Measurements from ENCODE around the gene CTNND2. TPM values are rescaled to one million over a fixed set of nuclear protein-coding genes. Genes with fewer than 3 reads are reported as not detected.

The CTNND2 gene
- total RNA-seq, 4 donors from 2014 or later: 0.04 TPM; not detected in 3

- Histone ChIP-seq H3K4me1 (no peaks in the 10 kb centered on the region), H3K27ac (no peak overlapping the region), H3K27me3 (no peaks in the 10 kb centered on the region), H3K9me3 (no peaks in the 10 kb centered on the region), H3K4me3 (no peak overlapping the region), H3K36me3 (no peaks in the 10 kb centered on the region)
- in situ Hi-C loops (cut with MboI; ENCODE audit: low sequenced_read_pairs in 4 of 4) (no loop called here), intact Hi-C loops (cut with DNase I; ENCODE audit: low total_unique reads) (no loop called here)
- DNase-seq (no peak), ATAC-seq (no peak)
- no peak for TF ChIP-seq CTCF (IDR thresholded peaks at IDR 0.05 in 4 of 5, conservative IDR thresholded peaks at IDR 0.05 in 1 of 5)
- no peak for TF ChIP-seq POLR2A (IDR thresholded peaks at IDR 0.05)
Measured at GRCh38 chr5:11357928-11358327, 546.3 kb downstream of the CTNND2 start.

- intact Hi-C loops (cut with DNase I; ENCODE audit: low total_unique reads): no loop called here
- in situ Hi-C loops (cut with MboI; ENCODE audit: low sequenced_read_pairs in 4 of 4): no loop called here
- H3K36me3 ChIP-seq: no peaks in the 10 kb centered on the region
- no peaks in the 10 kb centered on the region for H3K4me1 ChIP-seq
- no peak for TF ChIP-seq POLR2A (IDR thresholded peaks at IDR 0.05)
- no peak for TF ChIP-seq CTCF (IDR thresholded peaks at IDR 0.05 in 4 of 5, conservative IDR thresholded peaks at IDR 0.05 in 1 of 5)
- no peaks in the 10 kb centered on the region for H3K9me3 ChIP-seq
- no peak overlapping the region for H3K4me3 ChIP-seq
- no peaks in the 10 kb centered on the region for H3K27me3 ChIP-seq
- no peak for ATAC-seq
- H3K27ac ChIP-seq: no peak overlapping the region
- DNase-seq: no peak
Measured at GRCh38 chr5:11355491-11355890, 548.8 kb downstream of the CTNND2 start.

GRCh38 chr5:11346336-11346735 lies 557.9 kb downstream of the CTNND2 start:
- intact Hi-C loops (cut with DNase I; ENCODE audit: low total_unique reads): no loop called here
- no peaks in the 10 kb centered on the region for H3K4me1 ChIP-seq
- ATAC-seq: no peak

GRCh38 chr5:11335881-11336760 lies 568.1 kb downstream of the CTNND2 start:
- intact Hi-C loops (cut with DNase I; ENCODE audit: low total_unique reads) (no loop called here), in situ Hi-C loops (cut with MboI; ENCODE audit: low sequenced_read_pairs in 4 of 4) (no loop called here)
- Histone ChIP-seq H3K4me3 (no peak overlapping the region), H3K27ac (no peak overlapping the region), H3K27me3 (no peaks in the 10 kb centered on the region), H3K4me1 (no peaks in the 10 kb centered on the region), H3K36me3 (no peaks in the 10 kb centered on the region), H3K9me3 (no peaks in the 10 kb centered on the region)
- ATAC-seq: no peak
- no peak for TF ChIP-seq POLR2A (IDR thresholded peaks at IDR 0.05)
- TF ChIP-seq CTCF (IDR thresholded peaks at IDR 0.05 in 4 of 5, conservative IDR thresholded peaks at IDR 0.05 in 1 of 5): no peak
- DNase-seq: no peak

More at GRCh38 chr5:11346336-11346735, 557.9 kb downstream of the CTNND2 start:
- Histone ChIP-seq H3K27ac (no peak overlapping the region), H3K9me3 (no peaks in the 10 kb centered on the region), H3K27me3 (no peaks in the 10 kb centered on the region), H3K36me3 (no peaks in the 10 kb centered on the region), H3K4me3 (no peak overlapping the region)
- no peak for TF ChIP-seq CTCF (IDR thresholded peaks at IDR 0.05 in 4 of 5, conservative IDR thresholded peaks at IDR 0.05 in 1 of 5)
- TF ChIP-seq POLR2A (IDR thresholded peaks at IDR 0.05): no peak
- DNase-seq: no peak
- in situ Hi-C loops (cut with MboI; ENCODE audit: low sequenced_read_pairs in 4 of 4): no loop called here
